HepG2 (cell line): ENCODE results near the gene PYGO2. TPM values are rescaled to one million over a fixed set of nuclear protein-coding genes. Genes with fewer than 3 reads are reported as not detected.

Source experiments
- CCAR2 ChIP-seq: fragments of 200-400 bp; formaldehyde crosslinking; optimal IDR thresholded peaks from 2 replicates; pipeline ENCODE3; 2018; ENCODE audit warnings: low read depth, mild to moderate bottlenecking, low read length, moderate library complexity
- GZF1 ChIP-seq: sonication (generic); formaldehyde crosslinking; IDR thresholded peaks from 2 replicates; pipeline ENCODE4 v1.5.1; 2020; ENCODE audit warnings: mild to moderate bottlenecking, missing genetic modification reagents
- RBM22 ChIP-seq: fragments of 200-400 bp; formaldehyde crosslinking; optimal IDR thresholded peaks from 2 replicates; pipeline ENCODE3; 2017; ENCODE audit warnings: mild to moderate bottlenecking, low read length, moderate library complexity
- RFX1 ChIP-seq: fragments of 450-650 bp; IDR thresholded peaks from 2 replicates; pipeline ENCODE4 v1.6.1; 2017
- SAFB2 ChIP-seq: sonication (generic); formaldehyde crosslinking; IDR thresholded peaks from 2 replicates; pipeline ENCODE4 v1.5.1; 2020; ENCODE audit warnings: missing genetic modification reagents, low read depth, mild to moderate bottlenecking, borderline replicate concordance
- SAP130 ChIP-seq: IDR thresholded peaks from 2 replicates; pipeline ENCODE4 v1.6.1; 2016; ENCODE audit warnings: low read depth
- TEAD3 ChIP-seq: optimal IDR thresholded peaks from 2 replicates; pipeline ENCODE3; 2016; ENCODE audit warnings: borderline replicate concordance
- ZNF121 ChIP-seq: sonication (generic); formaldehyde crosslinking; IDR thresholded peaks from 2 replicates; pipeline ENCODE4 v1.5.0; 2020; ENCODE audit warnings: mild to moderate bottlenecking, missing genetic modification reagents
- ZNF282 ChIP-seq: fragments of 450-650 bp; IDR thresholded peaks from 2 replicates; pipeline ENCODE4 v1.6.1; 2018; ENCODE audit not compliant: partially characterized antibody
- ZNF557 ChIP-seq: sonication (generic); formaldehyde crosslinking; IDR thresholded peaks from 2 replicates; pipeline ENCODE4 v1.4.0; 2020; ENCODE audit warnings: missing genetic modification reagents
- ZNF713 ChIP-seq: sonication (generic); formaldehyde crosslinking; IDR thresholded peaks from 2 replicates; pipeline ENCODE4 v1.4.0; 2020; ENCODE audit warnings: mild to moderate bottlenecking, missing genetic modification reagents
- ZNF883 ChIP-seq: sonication (generic); formaldehyde crosslinking; IDR thresholded peaks from 2 replicates; pipeline ENCODE4 v1.5.1; 2020; ENCODE audit warnings: mild to moderate bottlenecking, missing genetic modification reagents; ENCODE audit errors: not compliant biosample characterization
- ZNF891 ChIP-seq: sonication (generic); formaldehyde crosslinking; IDR thresholded peaks from 2 replicates; pipeline ENCODE4 v1.5.0; 2020; ENCODE audit warnings: mild to moderate bottlenecking, missing genetic modification reagents
- polyA plus RNA-seq, 8 experiments: library from polyadenylated mRNA; depleted of rRNA in 3 of 8; stranded (reverse) in 7 of 8; unstranded in 1 of 8; fragments of >200 nt; fragmentation: Illumina TruSeq in 4 of 8; extraction: Trizol in 4 of 8; gene quantifications; 2 replicates each; pipeline versions ENCODE4 v1.2.1 to v1.2.3, GENCODE V29; 2011 to 2016; ENCODE audit warnings: low read depth in 4 of 8, missing spikeins in 1 of 8, mixed read lengths in 1 of 8; ENCODE audit not compliant: insufficient read depth in 1 of 8
- total RNA-seq, 5 experiments: library from RNA; depleted of rRNA; stranded (reverse); fragments of >200 nt; fragmentation: Illumina TruSeq; extraction: Trizol; gene quantifications; 2 replicates each; pipeline ENCODE4 v1.2.3, GENCODE V29; 2016; ENCODE audit warnings: low read depth in 1 of 5
- TF ChIP-seq, protein P1 (sequence below): sonication (generic); formaldehyde crosslinking; IDR thresholded peaks from one replicate; pipeline ENCODE4 v1.5.1; 2020; ENCODE audit warnings: mild to moderate bottlenecking, missing genetic modification reagents; ENCODE audit errors: not compliant biosample characterization
- TF ChIP-seq, protein P2 (sequence below): sonication (generic); formaldehyde crosslinking; IDR thresholded peaks from 2 replicates; pipeline ENCODE4 v1.4.0; 2020; ENCODE audit warnings: missing genetic modification reagents, mild to moderate bottlenecking, borderline replicate concordance
- TF ChIP-seq, protein P3 (sequence below): sonication (generic); formaldehyde crosslinking; IDR thresholded peaks from 2 replicates; pipeline ENCODE4 v1.5.0; 2020; ENCODE audit warnings: mild to moderate bottlenecking, low read depth, missing genetic modification reagents, borderline replicate concordance

The PYGO2 gene
- total and polyA plus RNA-seq, 2 of the 13 experiments (the other 11 are each of a cell fraction or from before 2014, with no cell fraction given): 20.3 to 21.8 TPM

DNA sequence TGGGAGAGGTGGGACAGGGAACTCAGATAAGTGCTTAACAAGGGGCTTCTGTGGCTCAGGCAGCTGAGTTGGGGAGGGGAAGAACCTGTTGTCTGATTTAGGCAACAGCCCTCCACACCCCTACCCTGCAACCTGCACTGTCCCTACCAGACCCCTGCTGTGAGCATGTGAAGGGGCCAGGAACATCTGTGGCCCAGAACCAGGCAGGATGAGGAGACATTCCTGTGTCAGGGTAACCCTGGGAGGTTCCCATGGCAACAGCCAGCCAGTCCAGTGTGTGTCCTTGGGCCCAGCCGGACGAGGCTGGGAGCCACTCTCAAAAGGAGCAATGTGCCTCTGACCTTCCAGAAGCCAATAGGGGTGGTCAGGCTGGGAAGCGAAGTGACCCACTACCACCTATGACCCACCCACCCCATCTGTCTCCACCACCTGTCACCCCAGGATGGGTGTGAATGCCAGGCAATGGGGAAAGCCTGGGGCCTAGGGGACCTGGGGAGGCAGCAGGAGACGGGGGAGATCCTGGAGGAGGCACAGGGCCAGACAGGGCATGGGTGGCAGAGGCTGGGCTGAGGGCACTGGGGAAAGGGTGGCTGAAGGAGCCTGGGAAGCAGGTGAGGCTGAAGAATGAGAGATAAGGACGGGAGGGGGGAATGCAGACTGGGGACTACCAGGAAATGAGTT, 20.1 kb downstream of the PYGO2 start (continued):
- TF ChIP-seq, protein P1, sequence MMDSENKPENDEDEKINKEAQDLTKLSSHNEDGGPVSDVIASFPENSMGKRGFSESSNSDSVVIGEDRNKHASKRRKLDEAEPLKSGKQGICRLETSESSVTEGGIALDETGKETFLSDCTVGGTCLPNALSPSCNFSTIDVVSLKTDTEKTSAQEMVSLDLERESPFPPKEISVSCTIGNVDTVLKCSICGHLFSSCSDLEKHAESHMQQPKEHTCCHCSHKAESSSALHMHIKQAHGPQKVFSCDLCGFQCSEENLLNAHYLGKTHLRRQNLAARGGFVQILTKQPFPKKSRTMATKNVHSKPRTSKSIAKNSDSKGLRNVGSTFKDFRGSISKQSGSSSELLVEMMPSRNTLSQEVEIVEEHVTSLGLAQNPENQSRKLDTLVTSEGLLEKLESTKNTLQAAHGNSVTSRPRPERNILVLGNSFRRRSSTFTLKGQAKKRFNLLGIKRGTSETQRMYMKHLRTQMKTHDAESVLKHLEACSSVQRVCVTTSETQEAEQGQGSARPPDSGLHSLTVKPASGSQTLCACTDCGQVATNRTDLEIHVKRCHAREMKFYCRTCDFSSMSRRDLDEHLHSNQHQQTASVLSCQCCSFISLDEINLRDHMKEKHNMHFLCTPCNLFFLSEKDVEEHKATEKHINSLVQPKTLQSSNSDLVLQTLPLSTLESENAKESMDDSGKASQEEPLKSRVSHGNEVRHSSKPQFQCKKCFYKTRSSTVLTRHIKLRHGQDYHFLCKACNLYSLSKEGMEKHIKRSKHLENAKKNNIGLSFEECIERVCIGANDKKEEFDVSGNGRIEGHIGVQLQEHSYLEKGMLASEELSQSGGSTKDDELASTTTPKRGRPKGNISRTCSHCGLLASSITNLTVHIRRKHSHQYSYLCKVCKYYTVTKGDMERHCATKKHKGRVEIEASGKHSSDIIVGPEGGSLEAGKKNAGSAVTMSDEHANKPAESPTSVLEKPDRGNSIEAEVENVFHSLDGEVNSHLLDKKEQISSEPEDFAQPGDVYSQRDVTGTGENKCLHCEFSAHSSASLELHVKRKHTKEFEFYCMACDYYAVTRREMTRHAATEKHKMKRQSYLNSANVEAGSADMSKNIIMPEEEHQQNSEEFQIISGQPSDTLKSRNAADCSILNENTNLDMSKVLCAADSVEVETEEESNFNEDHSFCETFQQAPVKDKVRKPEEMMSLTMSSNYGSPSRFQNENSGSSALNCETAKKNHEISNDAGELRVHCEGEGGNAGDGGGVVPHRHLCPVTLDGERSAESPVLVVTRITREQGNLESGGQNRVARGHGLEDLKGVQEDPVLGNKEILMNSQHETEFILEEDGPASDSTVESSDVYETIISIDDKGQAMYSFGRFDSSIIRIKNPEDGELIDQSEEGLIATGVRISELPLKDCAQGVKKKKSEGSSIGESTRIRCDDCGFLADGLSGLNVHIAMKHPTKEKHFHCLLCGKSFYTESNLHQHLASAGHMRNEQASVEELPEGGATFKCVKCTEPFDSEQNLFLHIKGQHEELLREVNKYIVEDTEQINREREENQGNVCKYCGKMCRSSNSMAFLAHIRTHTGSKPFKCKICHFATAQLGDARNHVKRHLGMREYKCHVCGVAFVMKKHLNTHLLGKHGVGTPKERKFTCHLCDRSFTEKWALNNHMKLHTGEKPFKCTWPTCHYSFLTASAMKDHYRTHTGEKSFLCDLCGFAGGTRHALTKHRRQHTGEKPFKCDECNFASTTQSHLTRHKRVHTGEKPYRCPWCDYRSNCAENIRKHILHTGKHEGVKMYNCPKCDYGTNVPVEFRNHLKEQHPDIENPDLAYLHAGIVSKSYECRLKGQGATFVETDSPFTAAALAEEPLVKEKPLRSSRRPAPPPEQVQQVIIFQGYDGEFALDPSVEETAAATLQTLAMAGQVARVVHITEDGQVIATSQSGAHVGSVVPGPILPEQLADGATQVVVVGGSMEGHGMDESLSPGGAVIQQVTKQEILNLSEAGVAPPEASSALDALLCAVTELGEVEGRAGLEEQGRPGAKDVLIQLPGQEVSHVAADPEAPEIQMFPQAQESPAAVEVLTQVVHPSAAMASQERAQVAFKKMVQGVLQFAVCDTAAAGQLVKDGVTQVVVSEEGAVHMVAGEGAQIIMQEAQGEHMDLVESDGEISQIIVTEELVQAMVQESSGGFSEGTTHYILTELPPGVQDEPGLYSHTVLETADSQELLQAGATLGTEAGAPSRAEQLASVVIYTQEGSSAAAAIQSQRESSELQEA (CRISPR knock-in tag): no peak
- TF ChIP-seq RFX1 (peak; percentile 92), ZNF713 (CRISPR knock-in tag) (0 out of 2 replicates have a peak, but pooled peaks have one; percentile 66), GZF1 (CRISPR knock-in tag) (no peak), TEAD3 (peak; percentile 86), CCAR2 (no peak), ZNF883 (CRISPR knock-in tag) (no peak), ZNF557 (CRISPR knock-in tag) (no peak), ZNF891 (0 out of 2 replicates have a peak, but pooled peaks have one; percentile 44), RBM22 (peak; percentile 99), ZNF121 (CRISPR knock-in tag) (no peak), SAP130 (peak; percentile 51), SAFB2 (CRISPR knock-in tag) (no peak), ZNF282 (no peak)
- TF ChIP-seq, protein P2, sequence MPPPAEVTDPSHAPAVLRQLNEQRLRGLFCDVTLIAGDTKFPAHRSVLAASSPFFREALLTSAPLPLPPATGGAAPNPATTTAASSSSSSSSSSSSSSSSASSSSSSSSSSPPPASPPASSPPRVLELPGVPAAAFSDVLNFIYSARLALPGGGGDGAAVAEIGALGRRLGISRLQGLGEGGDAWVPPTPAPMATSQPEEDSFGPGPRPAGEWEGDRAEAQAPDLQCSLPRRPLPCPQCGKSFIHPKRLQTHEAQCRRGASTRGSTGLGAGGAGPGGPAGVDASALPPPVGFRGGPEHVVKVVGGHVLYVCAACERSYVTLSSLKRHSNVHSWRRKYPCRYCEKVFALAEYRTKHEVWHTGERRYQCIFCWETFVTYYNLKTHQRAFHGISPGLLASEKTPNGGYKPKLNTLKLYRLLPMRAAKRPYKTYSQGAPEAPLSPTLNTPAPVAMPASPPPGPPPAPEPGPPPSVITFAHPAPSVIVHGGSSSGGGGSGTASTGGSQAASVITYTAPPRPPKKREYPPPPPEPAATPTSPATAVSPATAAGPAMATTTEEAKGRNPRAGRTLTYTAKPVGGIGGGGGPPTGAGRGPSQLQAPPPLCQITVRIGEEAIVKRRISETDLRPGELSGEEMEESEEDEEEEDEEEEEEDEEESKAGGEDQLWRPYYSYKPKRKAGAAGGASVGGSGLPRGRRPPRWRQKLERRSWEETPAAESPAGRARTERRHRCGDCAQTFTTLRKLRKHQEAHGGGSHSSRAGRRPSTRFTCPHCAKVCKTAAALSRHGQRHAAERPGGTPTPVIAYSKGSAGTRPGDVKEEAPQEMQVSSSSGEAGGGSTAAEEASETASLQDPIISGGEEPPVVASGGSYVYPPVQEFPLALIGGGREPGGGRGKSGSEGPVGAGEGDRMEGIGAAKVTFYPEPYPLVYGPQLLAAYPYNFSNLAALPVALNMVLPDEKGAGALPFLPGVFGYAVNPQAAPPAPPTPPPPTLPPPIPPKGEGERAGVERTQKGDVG (CRISPR knock-in tag): 0 out of 2 replicates have a peak, but pooled peaks have one; percentile 39
- TF ChIP-seq, protein P3, sequence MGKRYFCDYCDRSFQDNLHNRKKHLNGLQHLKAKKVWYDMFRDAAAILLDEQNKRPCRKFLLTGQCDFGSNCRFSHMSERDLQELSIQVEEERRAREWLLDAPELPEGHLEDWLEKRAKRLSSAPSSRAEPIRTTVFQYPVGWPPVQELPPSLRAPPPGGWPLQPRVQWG: no peak
